Breast epithelium (tissue), 3 donors: ENCODE data around the gene PLAC1.

Source experiments
- CTCF ChIP-seq, 3 donors: fragments of 450-650 bp; IDR thresholded peaks; one replicate each; pipeline ENCODE4 v1.5.1; 2016 to 2017; ENCODE audit warnings: antibody characterized with exemption in 3 of 3, mild to moderate bottlenecking in 3 of 3, moderate library complexity in 3 of 3
- POLR2A ChIP-seq: fragments of 450-650 bp; IDR thresholded peaks from one replicate; pipeline ENCODE4 v1.6.1; 2016; ENCODE audit warnings: antibody characterized with exemption, mild to moderate bottlenecking, moderate library complexity

DNA sequence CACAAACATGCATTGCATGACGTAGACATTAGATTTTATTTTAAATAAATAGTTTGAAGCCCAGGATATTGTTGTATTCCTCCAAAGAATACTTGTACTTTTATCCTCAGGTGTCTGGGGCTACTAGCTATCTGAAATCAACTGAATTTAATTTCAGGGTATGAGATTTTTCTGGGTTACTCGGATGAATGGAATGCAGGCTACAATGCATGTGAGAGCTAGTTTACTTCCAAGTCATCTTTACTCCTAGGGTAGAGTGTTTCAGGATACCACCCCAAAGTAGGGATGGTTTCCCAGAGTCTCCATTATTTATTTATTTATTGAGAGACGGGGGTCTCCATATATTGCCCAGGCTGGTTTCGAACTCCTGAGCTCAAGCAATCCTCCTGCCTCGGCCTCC, 131.9 kb downstream of the PLAC1 start:
- no peak for TF ChIP-seq CTCF (IDR thresholded peaks at IDR 0.05)
- TF ChIP-seq POLR2A: no peak
